ES-I3 (cell line): ENCODE data around the gene WDFY1.

Experiments
- H3K36me3 ChIP-seq: 2 replicates; pipeline ENCODE4 v1.6.1; 2013; ENCODE audit warnings: mild to moderate bottlenecking, low read length, control low read depth, moderate library complexity; ENCODE audit not compliant: insufficient read depth
- H3K4me1 ChIP-seq: 2 replicates; pipeline ENCODE4 v1.6.1; 2013; ENCODE audit warnings: mild to moderate bottlenecking, control low read depth, low read length; ENCODE audit not compliant: insufficient read depth
- H3K9ac ChIP-seq: 2 replicates; pipeline ENCODE4 v1.6.1; 2013; ENCODE audit warnings: low read depth, mild to moderate bottlenecking, low read length, moderate library complexity
- H3K9me3 ChIP-seq: 2 replicates; pipeline ENCODE4 v1.6.1; 2013; ENCODE audit warnings: mild to moderate bottlenecking, low read length, moderate library complexity; ENCODE audit not compliant: control insufficient read depth, insufficient read depth

WDFY1 gene

GRCh38 chr2:223856021-223856420, 89.1 kb downstream of the WDFY1 start:
- no peaks in the 10 kb centered on the region for H3K4me1 ChIP-seq
- H3K36me3 ChIP-seq, result no peaks in the 10 kb centered on the region; the same call in none of the 2 replicates
- no peaks in the 10 kb centered on the region for H3K9me3 ChIP-seq
- H3K9ac ChIP-seq, result no peak overlapping the region

GRCh38 chr2:223855426-223855825, 89.7 kb downstream of the WDFY1 start:
- no peaks in the 10 kb centered on the region for H3K4me1 ChIP-seq

GRCh38 chr2:223854741-223855140, 90.4 kb downstream of the WDFY1 start:
- no peaks in the 10 kb centered on the region for H3K9me3 ChIP-seq
- no peak overlapping the region for H3K9ac ChIP-seq
- H3K4me1 ChIP-seq, result no peaks in the 10 kb centered on the region

More at GRCh38 chr2:223855426-223855825, 89.7 kb downstream of the WDFY1 start:
- no peak overlapping the region for H3K9ac ChIP-seq
- no peaks in the 10 kb centered on the region for H3K9me3 ChIP-seq
- no peaks in the 10 kb centered on the region; the same call in none of the 2 replicates for H3K36me3 ChIP-seq

GRCh38 chr2:223853425-223853837, 91.7 kb downstream of the WDFY1 start:
- Histone ChIP-seq H3K36me3 (no peaks in the 10 kb centered on the region; the same call in none of the 2 replicates), H3K9ac (no peak overlapping the region), H3K4me1 (no peaks in the 10 kb centered on the region), H3K9me3 (peaks cover 6% of the 10 kb centered on the region; the same call in 1 of the 2 replicates)

More at GRCh38 chr2:223854741-223855140, 90.4 kb downstream of the WDFY1 start:
- H3K36me3 ChIP-seq, result no peaks in the 10 kb centered on the region; the same call in none of the 2 replicates

GRCh38 chr2:223852281-223852795, 92.8 kb downstream of the WDFY1 start:
- no peak overlapping the region for H3K9ac ChIP-seq
- no peaks in the 10 kb centered on the region; the same call in none of the 2 replicates for H3K36me3 ChIP-seq
- H3K4me1 ChIP-seq, result no peaks in the 10 kb centered on the region
- H3K9me3 ChIP-seq, result peaks cover 7% of the 10 kb centered on the region; the same call in 1 of the 2 replicates

DNA sequence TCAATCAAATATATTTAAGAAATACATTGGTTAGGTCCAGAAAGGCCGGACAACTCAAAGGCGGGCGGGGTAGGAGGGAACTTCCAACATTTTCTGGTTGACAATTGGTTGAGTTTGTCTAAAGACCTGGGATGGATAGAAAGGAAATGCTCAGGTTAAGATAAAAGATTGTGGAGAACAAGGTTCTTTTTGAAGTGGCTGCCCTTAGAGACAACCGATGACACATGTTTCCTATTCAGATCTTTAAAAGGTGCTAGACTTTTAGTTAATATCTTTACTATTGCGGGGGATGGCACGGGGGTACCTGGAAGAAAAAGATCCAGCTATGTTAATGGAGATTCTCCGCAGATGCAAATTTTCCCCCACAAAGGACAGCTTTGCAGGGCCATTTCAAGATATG, 97.7 kb downstream of the WDFY1 start:
- Histone ChIP-seq H3K9me3 (peaks cover 7% of the 10 kb centered on the region; the same call in 1 of the 2 replicates), H3K4me1 (no peaks in the 10 kb centered on the region), H3K36me3 (no peaks in the 10 kb centered on the region), H3K9ac (no peak overlapping the region)

DNA sequence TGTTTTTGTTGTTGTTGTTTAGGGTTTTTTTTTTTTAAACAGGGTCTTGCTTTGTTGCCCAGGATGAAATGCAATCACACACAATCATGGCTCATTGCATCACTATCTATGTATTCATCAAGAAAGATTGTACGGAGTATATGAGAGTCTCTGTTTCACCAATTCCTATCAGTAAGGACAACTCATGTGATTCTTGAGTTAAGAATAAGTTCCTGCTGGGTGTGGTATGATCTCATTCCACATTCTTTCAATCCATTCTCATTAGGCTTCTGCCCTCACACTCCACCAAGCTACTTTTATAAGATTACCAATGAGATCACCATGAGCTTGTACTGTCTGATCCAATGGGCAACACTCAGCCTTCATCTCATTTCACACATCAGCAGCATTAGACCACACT, 98.6 kb downstream of the WDFY1 start:
- Histone ChIP-seq H3K9ac (no peak overlapping the region), H3K9me3 (peaks cover 7% of the 10 kb centered on the region; the same call in 1 of the 2 replicates), H3K4me1 (no peaks in the 10 kb centered on the region), H3K36me3 (no peaks in the 10 kb centered on the region)

DNA sequence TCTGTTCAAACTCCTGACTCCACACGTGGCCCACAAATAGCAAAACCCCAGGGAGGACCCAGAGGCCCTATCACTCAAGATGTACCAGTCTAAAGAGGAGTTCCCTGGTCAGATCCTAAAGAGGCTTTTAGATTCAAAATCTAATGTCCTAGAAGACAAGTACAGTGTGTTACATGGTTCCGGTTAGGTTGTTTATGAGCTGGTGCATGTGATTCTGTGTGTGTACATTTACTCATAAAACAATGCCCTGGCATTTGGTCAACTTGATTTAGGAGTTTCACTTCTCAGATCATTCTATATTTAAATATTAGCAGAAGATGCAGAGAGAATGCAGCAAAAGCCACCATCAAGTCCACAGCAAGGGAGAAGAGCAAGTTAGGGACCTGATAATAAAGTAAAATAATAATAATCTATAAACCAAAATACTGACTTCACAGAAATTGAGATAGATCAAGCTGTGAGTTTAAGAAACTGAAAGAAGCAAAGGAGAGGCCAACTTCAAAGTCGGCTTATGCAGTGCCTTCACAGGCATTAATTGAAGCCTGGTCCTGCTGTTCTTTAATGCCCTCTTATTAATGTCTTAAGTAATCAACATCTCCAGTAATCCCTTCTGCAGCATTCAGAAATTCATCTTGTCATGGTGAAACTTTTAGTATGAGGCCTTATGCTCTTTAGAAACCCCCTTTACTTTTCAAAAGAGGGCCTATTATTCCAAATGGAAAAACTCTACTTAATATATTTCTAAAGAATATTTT, 103.5 kb downstream of the WDFY1 start:
- Histone ChIP-seq H3K9ac (no peak overlapping the region), H3K4me1 (no peaks in the 10 kb centered on the region), H3K36me3 (no peaks in the 10 kb centered on the region), H3K9me3 (no peaks in the 10 kb centered on the region)

DNA sequence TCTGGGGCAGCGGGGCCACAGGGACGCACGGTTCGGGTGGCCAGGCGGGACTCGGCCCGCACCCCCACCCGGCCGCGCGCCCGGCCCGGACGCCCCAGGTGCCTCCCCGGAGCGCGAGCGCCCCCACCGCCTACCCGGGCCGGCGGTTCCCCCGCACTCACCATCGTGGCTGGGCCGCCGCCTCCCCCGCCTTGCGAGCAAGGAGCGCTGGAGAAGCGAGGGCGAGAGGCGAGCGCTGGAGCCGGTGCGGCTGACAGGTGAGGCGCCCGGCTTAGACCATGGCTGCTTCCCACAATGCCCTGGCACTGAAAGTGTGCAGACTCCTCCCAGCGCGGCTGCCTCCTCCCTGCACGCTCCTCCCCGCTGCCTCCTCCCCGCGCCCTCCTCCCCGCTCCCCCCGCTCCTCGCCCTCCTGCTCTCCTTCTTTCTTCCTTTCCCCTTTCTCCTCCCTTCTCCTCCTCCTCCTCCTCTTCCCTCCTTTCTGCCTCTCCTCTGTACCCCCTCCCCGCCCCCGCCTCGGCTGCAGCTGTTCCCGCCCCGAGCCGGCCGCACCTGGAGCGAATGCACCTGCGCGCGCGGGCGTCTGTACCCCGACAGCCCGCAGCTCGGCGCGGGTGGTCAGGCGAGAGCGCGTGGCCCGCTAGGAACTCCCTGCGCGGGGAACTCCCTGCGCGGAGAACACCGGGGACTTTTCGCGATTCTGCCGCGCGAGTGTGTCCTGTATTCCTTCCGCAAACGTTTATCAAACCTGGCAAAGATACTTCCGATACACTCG, 107.7 kb downstream of the WDFY1 start, which contains the start of gene AP1S3:
TSS of gene AP1S3 (minus strand) at position 296 of the 775 bp plus-strand sequence. CDS start at position 164, 132 bp downstream.
- Histone ChIP-seq H3K9me3 (no peaks in the 10 kb centered on the region), H3K4me1 (peaks cover 14% of the 10 kb centered on the region), H3K36me3 (no peaks in the 10 kb centered on the region), H3K9ac (peak within 1 kb of the TSS; percentile 75)

DNA sequence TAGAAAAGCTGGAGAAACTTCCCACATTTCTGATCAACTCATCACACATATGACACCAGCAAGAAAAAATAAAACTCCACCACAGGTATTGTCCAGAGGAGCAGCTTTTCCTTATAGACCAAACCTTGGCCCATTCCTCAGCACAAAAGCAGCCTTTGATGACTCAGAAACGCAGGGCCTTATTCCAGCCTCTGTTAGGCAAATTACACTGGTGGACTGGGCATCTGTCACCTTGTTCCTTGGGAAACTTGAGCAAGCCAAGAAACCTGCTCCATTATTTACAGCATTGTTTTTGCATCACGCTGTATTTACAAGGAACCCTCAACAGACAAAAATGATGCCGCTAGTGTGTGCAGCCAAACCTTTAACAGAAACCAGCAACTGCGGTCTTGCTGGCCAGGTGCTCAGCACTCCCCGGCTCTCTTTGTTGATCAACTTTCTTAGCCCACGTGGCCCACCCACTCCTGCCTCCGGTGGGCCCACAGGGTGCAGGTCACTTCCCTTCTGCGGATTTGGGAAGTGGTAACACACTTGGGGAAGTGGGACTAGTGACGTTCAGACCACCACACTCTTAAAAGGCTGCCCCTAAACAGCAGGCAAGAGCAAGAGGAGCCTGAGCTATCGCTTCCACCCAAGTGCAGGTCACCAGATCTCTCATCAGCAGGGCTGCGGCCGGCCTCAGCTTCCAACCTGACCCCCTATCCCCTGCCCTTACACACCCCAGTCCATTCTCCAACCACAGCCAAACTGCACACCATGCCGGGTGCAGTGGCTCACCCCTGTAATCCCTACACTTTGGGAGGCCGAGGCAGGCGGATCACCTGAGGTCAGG, 109.2 kb downstream of the WDFY1 start:
- peak overlapping the region; percentile 75; the same call in 1 of the 2 replicates for H3K9ac ChIP-seq
- no peaks in the 10 kb centered on the region for H3K9me3 ChIP-seq
- H3K4me1 ChIP-seq, result peaks cover 14% of the 10 kb centered on the region
- no peaks in the 10 kb centered on the region for H3K36me3 ChIP-seq

GRCh38 chr2:223834431-223834830, 110.7 kb downstream of the WDFY1 start:
- no peaks in the 10 kb centered on the region for H3K9me3 ChIP-seq
- no peaks in the 10 kb centered on the region for H3K36me3 ChIP-seq
- peaks cover 14% of the 10 kb centered on the region for H3K4me1 ChIP-seq

GRCh38 chr2:223832241-223832903, 112.8 kb downstream of the WDFY1 start:
- H3K36me3 ChIP-seq, result no peaks in the 10 kb centered on the region
- H3K9me3 ChIP-seq, result no peaks in the 10 kb centered on the region
- no peak overlapping the region for H3K9ac ChIP-seq
- H3K4me1 ChIP-seq, result peaks cover 14% of the 10 kb centered on the region

More at GRCh38 chr2:223834431-223834830, 110.7 kb downstream of the WDFY1 start:
- H3K9ac ChIP-seq, result no peak overlapping the region

DNA sequence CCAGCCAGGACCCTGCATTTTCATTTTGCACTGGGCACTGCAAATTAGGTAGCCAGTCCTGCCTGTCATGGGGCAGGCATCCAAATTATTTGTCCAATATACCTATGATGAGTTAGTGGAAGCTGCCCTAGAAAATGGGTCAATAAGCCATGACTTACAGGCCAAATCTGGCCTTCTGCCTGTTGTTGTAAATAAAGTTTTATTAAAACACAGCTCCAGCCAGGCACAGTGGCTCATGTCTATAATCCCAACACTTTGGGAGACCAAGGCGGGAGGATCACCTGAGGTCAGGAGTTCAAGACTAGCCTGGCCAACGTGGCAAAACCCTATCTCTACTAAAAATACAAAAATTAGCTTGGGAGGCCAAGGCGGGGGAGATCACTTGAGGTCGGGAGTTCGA, 116.0 kb downstream of the WDFY1 start:
- Histone ChIP-seq H3K9ac (no peak overlapping the region), H3K9me3 (no peaks in the 10 kb centered on the region), H3K36me3 (no peaks in the 10 kb centered on the region), H3K4me1 (peaks cover 6% of the 10 kb centered on the region)
